HG03097 (cell line): ENCODE measurements around the gene FAM174C.

Source experiments
- ATAC-seq: cut with Tn5 transposase; IDR thresholded peaks from one replicate; pipeline ENCODE4 v1.9.1; 2021; ENCODE audit not compliant: unreplicated experiment, low FRiP score

FAM174C gene

DNA sequence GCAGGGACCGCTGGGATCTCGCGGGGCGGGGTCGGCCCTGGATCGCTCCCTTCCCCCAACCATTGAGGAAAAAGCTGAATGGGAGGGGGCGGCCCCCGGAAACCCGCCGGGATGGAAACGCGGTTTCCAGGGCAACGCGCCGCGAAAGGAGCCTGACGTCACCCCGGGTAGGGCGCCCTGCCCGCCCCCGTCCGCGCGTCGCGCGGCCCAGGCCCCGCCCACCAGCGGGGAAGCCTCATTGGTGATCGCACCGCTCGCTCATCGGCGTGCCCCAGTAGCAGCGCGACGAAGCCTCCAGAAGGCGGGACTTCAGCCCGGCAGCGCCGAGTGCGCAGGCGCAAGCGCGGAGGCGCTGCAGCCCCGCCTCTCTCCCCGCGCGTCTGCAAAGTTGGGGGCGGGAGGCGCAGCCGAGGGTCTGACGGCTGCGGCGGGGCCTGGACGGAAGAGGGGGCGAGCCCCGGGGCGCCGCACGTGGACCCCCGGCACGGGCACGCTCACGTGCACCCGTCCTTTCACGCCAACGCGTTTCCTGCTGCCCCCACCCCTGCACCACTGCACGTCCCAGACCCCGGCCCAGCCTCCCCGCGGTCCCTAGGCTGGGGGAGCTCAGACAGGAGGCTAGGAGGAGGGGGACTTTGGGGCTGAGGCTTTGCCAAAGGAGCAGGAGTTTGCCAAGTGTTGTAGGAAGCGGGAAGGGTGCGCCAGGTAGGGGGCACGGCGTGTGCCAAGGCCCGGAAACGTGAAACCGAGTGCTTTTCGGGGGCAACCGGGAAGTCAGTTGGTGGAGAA is 14.4 kb upstream of the FAM174C start:
- peak; percentile 41 for ATAC-seq

DNA sequence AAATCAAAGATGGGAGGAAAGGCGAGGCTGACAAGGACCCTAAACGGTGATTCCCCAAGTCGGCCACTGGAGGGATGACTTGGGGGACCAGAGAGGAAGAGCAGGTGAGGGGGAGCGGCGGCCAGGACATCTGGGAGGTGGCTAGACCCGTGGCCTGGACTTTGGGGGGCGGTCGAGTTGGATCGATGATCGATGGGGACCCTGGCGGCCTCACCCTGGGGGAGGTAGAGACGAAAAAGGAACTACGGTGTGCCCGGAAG is 13.9 kb upstream of the FAM174C start:
- no peak for ATAC-seq

DNA sequence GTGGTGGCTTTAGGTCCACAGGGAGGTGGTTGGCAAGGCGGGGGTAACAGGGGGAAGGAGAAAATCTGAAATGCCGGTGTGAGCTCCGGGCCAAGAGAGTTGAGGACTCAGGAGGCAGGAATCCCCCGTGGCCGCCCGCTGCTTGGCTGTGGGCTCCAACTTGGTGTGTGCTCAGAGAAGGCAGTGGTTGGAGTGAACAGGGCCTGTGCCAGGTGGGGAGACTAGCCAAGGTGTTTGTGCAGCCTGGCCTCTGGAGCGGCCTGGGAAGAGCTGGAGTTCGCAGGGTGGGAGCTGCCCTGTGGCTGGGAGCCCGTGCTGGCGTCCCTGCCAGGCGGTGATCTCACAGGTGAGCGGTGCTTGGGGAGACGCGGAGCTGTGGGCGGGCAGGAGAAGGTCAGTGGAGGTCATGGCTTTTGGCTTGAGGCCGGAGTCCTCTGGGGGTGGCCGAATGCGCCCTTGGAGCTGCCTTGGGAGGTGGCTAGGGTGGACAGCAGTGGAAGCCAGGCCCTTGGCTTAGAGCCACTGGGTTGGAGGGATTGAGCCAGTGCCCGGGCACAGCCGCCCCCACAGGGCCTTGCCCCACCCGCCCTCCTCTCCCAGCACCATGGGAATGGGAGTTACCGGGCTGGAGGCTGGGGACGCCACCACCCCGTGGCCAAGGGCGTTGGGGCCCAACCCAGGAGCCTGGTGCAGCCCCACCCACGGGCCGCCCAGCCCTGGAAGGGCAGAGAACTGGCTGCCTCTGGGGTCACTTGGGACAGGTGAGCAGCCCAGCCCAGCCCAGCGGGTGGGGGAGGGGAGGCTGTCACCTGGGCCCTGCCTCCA is 13.3 kb upstream of the FAM174C start:
- no peak for ATAC-seq

DNA sequence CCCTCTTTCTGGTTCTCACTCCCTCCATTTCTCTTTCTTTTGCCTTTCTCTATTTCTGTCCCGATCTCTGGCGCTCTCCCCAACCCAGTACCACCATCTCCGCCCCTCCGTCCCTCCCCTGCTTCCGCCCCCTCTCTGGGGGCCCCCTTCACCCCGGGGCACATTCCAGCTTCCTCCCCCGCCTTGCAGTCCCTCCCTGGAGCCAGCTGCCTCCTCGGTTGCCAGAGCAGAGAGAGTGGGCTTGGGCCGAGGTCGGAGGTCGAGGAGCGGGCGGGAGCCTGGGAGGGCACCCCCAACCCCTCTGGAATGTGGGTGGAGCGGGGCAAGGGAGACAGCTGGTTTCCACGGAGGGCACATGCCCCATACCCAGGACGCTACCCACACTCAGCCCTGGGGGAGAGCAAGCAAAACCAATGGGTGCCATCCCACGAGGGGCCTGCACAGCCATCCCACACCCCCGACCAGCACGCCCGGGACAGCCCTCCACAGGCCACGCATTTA is 12.7 kb upstream of the FAM174C start:
- ATAC-seq: no peak

DNA sequence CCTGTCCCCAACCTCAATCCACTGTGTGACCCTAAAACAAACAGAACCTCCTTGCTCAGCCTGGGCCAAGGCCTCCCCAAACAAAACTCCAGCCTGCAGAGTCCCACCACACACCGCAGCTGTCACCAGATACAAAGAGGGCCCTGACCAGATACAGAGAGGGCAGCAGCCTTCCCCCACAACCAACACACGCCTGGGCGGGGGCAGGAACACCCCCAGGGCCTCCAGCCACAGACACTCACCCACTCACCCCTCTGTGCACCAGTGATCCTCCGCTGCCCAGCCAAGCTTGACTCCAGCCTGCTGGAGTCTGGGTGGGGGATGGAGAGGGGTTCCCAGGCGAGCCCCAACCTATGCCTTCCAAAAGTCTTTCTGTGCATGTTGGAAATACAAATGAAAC is 12.1 kb upstream of the FAM174C start:
- ATAC-seq: no peak

DNA sequence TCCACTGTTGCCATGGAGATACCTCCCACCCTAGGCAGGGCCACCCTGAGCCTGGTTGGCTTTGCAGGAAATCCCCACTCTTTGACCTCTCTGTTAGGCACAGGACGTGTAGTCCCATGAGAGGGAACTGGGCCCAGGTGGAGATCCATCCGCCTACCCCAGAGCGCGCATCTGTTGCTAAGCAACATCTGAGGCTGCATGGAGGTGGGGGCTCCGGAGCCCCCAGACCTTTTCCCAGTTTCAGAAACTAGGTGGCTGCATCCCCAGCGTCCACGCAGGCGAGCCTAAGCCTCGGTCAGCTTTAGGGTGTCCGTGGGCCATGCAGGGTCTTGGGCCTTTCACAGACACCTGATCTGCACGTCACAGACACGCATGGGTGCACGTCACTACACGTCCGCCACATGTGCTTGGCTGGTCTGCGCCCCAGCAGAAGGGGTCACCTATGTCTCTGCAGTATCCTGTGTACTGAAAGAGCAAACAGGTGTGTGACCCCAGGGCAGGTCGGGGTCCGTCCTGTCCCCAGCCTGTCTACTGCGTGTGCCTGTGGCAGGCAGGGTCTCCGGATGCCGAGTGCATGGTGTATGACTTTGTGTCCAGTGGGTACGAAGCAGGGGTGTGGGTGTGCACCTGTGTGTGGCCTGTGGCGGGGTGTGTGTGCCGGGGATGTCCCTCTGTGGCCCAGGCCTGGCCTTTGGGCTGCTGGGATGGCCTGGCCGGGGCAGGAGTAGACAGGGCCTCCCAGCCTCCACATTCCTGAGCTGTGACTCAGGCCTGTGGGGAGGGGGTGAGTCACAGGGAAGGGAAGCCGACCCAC is 10.3 kb upstream of the FAM174C start:
- ATAC-seq: no peak

DNA sequence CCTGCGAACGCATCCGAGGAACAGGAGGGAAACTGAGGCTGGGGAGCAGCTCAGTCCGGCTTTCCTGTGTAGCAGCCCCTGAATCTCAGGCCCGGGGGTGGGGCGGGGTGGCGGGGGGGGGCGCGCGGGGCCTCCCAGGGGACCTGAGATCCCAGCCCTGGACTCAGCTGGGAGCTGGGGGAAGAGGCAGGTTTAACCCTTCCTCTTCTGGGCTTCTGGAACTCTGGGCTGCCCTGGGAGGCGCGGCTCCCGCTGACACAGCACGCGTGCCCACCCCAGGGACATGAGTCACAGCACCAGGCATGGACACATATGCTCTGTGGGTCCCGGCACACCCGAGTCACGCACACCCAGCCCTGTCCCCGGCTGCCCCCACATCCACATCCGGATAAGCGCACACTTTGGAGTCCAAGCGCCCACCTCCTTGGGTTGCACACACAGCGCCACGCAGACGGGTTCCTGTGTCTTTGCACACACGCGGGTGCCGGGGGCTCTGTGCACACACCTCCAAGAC is 9.7 kb upstream of the FAM174C start:
- ATAC-seq: no peak

DNA sequence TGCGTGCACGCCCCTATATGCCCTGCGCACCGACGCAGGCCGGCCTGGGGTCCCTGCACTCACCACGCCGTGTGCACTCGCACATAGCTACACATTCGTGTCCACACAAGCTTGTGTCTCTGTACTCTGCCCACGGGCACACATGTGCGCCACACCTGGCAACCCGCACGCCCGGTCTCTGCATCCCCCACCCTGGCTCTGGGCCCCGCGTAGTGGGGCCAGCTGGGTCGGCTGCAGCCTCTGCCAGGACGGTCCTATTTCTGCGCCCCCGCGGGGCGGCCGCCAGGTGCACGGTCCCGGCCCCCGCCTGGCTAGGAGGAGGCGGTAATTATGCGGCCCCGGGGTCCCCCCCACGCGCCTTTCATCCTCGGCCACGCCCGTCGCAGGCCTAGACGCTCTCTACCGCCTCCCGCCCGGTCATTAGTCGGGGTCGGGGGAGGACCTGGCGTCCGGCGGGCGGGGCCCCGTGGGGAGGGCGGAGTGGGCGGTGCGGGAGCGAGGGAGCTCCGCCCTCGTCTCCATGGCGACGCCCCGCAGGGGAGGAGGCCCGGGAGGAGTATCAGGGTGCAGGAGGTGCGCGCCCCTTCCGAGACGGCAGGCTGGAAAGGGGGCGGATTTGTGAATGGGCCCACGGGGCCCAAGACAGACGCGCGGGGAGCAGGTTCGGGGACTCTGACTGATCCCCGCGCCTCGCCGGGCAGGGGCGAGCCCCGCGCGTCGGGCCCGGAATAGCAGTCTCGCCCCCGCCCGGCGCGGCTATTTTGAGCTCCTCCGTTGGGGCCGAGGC is 9.0 kb upstream of the FAM174C start:
- peak; percentile 31 for ATAC-seq

DNA sequence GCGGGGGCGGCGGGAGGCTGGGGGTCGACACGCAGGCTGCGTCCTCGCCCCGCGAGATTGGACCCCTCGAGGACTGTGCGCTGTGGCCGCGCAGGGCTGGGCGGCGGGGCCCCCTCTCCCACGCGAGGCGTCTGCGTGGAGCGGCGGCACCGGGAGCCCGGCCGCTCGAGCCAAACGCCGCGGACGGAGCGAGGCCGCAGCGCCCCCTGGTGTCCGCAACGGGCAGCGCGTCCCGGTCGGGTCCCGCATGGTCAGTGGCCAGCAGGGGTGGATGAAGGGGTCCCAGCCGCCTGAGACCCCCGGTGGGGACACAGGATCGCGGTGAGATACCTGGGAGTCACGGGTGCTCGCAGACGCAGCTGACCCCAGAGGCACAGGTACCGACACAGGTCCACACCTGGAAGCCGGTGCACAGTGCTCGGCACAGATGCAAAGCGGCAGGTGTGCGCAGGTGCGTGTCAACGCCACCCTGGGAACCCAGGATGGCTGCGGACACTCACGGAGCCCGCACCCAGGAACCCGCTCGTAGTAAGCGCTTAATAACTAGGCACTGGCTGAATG is 8.3 kb upstream of the FAM174C start:
- ATAC-seq: peak; percentile 19

DNA sequence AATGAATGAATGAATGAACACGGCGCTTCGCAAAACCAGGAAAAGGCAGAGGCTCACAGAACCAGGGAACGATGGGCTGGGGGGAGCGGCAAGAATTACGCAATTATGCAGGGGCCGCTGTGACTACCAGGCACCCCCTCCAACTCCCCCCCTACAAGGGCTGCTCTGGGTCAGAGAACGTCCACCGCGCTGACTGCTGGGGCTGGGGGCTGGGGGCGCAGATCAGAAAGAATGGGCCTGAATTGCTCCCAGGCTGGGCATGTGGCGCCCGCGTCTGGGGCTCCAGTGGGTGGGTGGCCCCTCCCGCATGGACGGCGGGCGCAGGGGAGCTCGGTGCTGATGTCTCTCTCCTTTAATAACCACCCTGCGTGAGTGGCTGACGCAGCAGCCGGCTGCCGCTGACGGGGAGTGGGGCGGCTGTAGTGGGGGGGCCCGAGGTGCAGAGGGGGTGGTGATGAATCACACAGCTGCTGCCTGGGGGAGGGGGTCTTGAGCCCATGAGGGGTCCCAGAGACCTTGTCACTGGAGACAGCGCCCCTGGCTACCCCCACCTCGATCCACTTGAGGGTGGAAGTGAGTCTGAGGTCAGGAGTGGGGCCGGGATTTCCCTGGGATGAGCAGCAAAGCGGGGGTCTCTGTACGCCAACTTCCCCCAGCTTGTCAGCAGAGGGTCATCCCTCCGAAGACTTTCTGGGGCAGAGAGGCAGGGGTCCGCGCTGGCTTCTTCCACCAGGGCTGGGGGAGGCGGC is 7.7 kb upstream of the FAM174C start:
- ATAC-seq: no peak

DNA sequence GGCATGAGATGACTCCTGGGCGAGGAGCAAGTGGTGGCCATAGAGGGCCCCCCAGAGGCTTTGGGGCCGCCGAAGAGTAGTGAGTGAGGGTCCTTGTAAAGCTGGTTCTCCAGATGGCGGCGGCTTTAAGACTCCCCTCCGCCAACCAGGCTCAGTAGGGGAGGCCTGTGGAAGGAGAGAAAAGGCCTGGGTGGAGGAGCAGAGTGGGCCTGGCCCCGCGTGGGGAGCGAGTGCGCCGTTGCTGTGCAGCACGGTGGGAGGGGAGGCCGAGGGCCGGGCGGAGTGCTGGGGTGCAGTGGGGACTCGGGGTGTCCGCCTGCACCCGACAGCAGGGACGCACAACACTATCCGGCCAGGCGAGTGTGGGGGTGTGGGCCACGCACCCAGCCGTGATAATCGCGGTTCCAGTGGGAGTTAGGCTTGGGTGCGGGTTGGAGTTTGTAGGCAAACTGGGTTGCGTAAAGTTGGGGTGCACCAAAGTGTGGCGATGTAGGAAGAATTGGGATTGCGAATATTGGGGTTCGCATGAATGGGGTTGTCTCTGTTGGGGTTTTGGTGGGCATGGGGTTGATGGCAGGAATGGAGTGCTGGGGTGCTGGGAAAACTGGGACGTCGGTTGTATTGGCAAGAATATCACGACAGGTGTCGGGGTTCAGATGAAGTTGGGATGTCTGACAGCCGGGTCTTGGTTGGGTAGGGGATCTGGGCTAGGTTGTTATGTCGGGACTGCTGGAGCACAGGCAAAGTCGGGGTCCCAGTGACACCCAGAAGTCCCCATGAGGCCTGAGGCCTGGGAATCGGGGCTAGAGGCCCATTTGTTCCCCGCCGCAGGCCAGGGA is 6.9 kb upstream of the FAM174C start:
- no peak for ATAC-seq

DNA sequence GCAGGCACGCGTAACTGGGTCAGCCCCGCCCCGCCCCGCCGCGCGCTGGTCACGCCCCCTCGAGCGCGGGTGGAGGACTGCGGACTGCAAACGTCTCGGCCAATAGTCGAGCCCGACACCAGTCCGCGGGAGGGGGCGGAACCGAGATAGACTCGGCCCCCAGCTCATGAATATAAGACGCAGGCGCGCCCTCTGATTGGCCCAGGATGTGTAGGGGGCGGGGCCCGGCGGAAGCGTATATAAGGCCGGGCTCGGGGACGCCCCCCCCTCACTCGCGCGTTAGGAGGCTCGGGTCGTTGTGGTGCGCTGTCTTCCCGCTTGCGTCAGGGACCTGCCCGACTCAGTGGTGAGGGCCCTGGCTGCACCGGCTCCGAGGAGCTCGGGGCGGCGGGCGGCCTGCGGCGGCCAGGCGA is 6.3 kb upstream of the FAM174C start, which contains the start of gene CIRBP:
Gene CIRBP, plus strand, starts transcription at position 268 of the 413 bp plus-strand sequence. CDS start 1,602 bp downstream, outside the sequence.
- peak; percentile 59 for ATAC-seq

DNA sequence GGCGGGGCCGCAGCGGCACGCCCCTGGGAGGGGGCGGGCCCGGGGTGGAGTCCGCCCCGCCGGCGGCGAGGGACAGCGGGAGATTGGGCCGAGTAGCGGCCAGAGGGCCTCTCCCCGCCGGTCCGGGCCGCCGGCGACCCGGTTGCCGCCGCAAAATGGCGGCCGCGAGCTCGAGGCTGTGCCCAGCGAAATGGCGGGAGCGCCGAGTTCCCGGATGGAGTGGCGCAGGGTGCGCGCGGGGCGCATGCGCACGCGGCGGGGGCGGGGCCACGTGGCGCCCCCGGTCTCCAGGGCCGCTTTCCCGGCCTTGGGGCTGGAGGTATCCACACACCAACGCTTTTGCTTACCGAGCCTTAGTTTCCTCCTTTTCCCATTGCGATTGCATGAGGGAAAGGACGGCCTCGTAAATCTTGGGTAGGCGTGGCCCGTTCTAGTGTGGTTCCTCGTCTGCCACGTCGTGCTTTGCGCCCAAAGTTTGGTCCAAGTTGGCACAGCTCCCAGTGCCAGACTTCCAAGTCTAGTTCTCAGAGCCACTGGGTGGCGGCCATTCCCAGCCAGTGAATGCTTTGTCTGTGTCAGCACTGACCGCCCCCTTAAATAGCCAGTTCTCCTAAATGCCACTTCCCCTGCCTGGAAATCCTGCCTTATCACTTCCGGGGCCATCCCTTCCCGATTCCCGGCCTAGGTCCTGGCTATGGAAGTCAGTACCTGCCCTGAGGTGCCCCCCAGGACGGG is 5.7 kb upstream of the FAM174C start:
- ATAC-seq: peak; percentile 27

DNA sequence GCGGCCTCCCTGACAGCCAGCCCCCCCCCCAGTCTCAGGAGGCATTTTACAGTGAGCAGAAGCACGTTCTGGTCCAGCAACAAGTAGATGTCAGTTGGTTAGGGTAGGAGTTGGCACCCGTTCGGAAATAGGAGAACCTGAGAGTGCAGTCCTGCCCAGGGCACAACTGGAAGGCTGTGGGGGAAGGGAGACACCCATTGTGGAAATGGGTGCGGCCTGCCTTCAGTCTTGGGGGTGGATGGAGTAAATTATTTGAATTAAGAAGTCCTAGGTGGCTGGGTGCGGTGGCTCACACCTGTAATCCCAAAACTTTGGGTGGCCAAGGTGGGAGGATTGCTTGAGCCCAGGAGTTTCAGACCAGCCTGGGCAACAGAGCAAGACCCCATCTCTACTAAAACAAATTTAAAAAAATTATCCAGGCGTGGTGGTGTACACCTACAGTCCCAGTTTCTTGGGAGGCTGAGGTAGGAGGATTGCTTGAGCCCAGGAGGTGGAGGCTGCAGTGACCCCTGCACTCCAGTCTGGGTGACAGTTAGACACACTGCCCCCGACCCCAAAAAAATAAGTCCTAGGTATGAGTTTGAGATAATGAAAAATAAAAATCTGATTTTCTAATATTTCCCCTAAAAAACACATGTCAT is 5.0 kb upstream of the FAM174C start:
- ATAC-seq: no peak

DNA sequence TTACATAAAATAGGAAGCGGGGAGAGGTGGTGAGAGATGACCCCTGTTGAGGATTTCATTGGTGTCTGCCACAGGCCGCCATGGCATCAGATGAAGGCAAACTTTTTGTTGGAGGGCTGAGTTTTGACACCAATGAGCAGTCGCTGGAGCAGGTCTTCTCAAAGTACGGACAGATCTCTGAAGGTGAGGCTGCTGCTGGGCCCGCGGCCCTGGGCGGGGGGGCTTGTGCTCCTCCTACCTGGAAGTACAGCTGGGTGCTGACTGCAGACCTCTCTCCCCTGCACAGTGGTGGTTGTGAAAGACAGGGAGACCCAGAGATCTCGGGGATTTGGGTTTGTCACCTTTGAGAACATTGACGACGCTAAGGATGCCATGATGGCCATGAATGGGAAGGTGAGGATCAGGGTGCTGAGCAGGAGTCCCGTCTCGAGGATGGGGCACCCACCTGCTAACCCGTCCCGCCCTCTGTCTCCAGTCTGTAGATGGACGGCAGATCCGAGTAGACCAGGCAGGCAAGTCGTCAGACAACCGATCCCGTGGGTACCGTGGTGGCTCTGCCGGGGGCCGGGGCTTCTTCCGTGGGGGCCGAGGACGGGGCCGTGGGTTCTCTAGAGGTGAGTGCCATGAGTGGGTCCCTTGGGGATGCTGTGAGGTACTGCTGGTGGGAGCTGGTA is 4.3 kb upstream of the FAM174C start:
- no peak for ATAC-seq
